Activated CD8-positive, alpha-beta memory T cell treated with anti-CD3 and anti-CD28 coated beads for 1 hour (primary cell): ENCODE measurements around the gene HRCT1.
"Not testable (repeated sequence)": the region's sequence is repeated elsewhere in the genome, so short reads cannot be mapped to it uniquely, and the experiment has no call there.

ENCODE experiments used
- DNase-seq, 2 donors: peaks; one replicate each; pipeline ENCODE4 v3.0.0-alpha.2; 2020; ENCODE audit warnings: low read depth in 1 of 2; ENCODE audit errors: extremely low read depth in 1 of 2

HRCT1 gene

GRCh38 chr9:35915681-35916294 is 9.8 kb downstream of the HRCT1 start:
- DNase-seq = no peak

GRCh38 chr9:35917261-35917660 is 11.3 kb downstream of the HRCT1 start:
- DNase-seq = no peak

GRCh38 chr9:35918780-35919179 is 12.8 kb downstream of the HRCT1 start:
- DNase-seq = no peak

- DNase-seq = no peak
Measured at GRCh38 chr9:35919212-35920008, 13.4 kb downstream of the HRCT1 start.

GRCh38 chr9:35920051-35920620 is 14.1 kb downstream of the HRCT1 start:
- DNase-seq = no peak

- DNase-seq = no peak
Measured at GRCh38 chr9:35923598-35923926, 17.6 kb downstream of the HRCT1 start.

GRCh38 chr9:35923927-35924763 is 18.1 kb downstream of the HRCT1 start:
- DNase-seq = no peak

- DNase-seq = no peak
Measured at GRCh38 chr9:35928591-35929452, 22.8 kb downstream of the HRCT1 start.

- no peak for DNase-seq
Measured at GRCh38 chr9:35929453-35929718, 23.4 kb downstream of the HRCT1 start.

GRCh38 chr9:35930521-35930920 is 24.5 kb downstream of the HRCT1 start:
- DNase-seq = no peak

- no peak for DNase-seq
Measured at GRCh38 chr9:35930989-35931388, 25.0 kb downstream of the HRCT1 start.

GRCh38 chr9:35932735-35933134 is 26.7 kb downstream of the HRCT1 start:
- DNase-seq = no peak

GRCh38 chr9:35933550-35934067 is 27.6 kb downstream of the HRCT1 start:
- no peak for DNase-seq

- not testable (repeated sequence) for DNase-seq
Measured at GRCh38 chr9:35934069-35934468, 28.1 kb downstream of the HRCT1 start.

GRCh38 chr9:35935261-35935660 is 29.3 kb downstream of the HRCT1 start:
- DNase-seq = no peak

- no peak for DNase-seq
Measured at GRCh38 chr9:35935755-35936509, 29.9 kb downstream of the HRCT1 start.

- no peak for DNase-seq
Measured at GRCh38 chr9:35937227-35937626, 31.2 kb downstream of the HRCT1 start.

GRCh38 chr9:35938474-35939356 is 32.7 kb downstream of the HRCT1 start:
- no peak for DNase-seq
